Large intestine (tissue), 3 donors: Measurements from ENCODE around the gene ITGB5. TPM values are rescaled to one million over a fixed set of nuclear protein-coding genes. Genes with fewer than 3 reads are reported as not detected.
"Not testable (repeated sequence)": the region's sequence is repeated elsewhere in the genome, so short reads cannot be mapped to it uniquely, and the experiment has no call there.

ENCODE experiments used
- DNase-seq, 2 donors: peaks; one replicate each; pipeline versions ENCODE4 v3.0.0 to v3.0.0-alpha.2; 2013
- H3K27ac ChIP-seq: one replicate; pipeline ENCODE4 v1.5.1; 2013; ENCODE audit warnings: low read length
- H3K27me3 ChIP-seq: 2 replicates; pipeline ENCODE4 v1.6.1; 2013; ENCODE audit warnings: low read length; ENCODE audit not compliant: control insufficient read depth, insufficient read depth
- H3K36me3 ChIP-seq: 2 replicates; pipeline ENCODE4 v1.6.1; 2013; ENCODE audit warnings: low read length; ENCODE audit not compliant: control insufficient read depth, insufficient read depth
- H3K4me1 ChIP-seq: one replicate; pipeline ENCODE4 v1.6.1; 2013; ENCODE audit warnings: low read length; ENCODE audit not compliant: control insufficient read depth, insufficient read depth
- H3K4me3 ChIP-seq: one replicate; pipeline ENCODE4 v1.5.1; 2013; ENCODE audit warnings: low read length
- H3K9me3 ChIP-seq: one replicate; pipeline ENCODE4 v1.6.1; 2013; ENCODE audit warnings: mild to moderate bottlenecking, low read depth, low read length, moderate library complexity; ENCODE audit not compliant: control insufficient read depth
- WGBS: methylation state at CpG from one replicate; pipeline ENCODE4 v1.1.5; 2013; ENCODE audit warnings: low lambda C conversion rate; ENCODE audit not compliant: insufficient coverage; 5-methylcytosine and 5-hydroxymethylcytosine counted together
- polyA plus RNA-seq: library from polyadenylated mRNA; unstranded; fragments of 120-200 nt; gene quantifications from one replicate; pipeline ENCODE4 v1.2.1, GENCODE V29; 2013

Gene ITGB5
- polyA plus RNA-seq, 1 donor, result 60.9 TPM

- Histone ChIP-seq H3K27me3 (no peaks in the 10 kb centered on the region), H3K27ac (no peak overlapping the region), H3K36me3 (peaks cover 14% of the 10 kb centered on the region), H3K4me3 (no peak overlapping the region), H3K9me3 (no peaks in the 10 kb centered on the region), H3K4me1 (peaks cover 27% of the 10 kb centered on the region)
- DNase-seq, result no peak
- WGBS, result 80% methylated on average over 3 of the region's 15 CpGs
Measured at GRCh38 chr3:124829178-124829818, 57.9 kb downstream of the ITGB5 start.

DNA sequence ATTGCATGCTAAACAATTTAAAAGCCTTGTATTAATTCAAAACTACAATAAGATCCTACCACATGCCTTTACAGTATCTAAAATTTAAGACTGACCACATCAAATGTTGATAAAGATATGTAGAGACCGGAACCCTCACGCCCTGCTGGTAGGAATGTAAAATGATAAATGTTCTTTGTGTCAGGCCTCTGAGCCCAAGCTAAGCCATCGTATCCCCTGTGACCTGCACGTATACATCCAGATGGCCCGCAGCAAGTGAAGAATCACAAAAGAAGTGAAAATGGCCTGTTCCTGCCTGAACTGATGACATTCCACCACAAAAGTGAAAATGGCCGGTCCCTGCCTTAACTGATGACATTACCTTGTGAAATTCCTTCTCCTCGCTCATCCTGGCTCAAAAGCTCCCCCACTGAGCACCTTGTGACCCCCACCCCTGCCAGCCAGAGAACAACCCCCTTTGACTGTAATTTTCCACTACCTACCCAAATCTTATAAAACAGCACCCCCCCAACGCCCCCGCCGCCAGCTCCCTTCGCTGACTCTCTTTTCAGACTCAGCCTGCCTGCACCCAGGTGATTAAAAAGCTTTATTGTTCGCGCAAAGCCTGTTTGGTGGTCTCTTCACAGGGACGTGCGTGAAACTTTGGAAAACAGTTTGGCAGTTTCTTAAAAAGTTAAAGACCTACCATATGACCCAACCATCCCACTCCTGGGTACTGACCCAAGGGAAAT lies 59.5 kb downstream of the ITGB5 start:
- not testable (repeated sequence) for DNase-seq, H3K4me3 ChIP-seq, H3K27ac ChIP-seq, H3K27me3 ChIP-seq, H3K9me3 ChIP-seq
- WGBS, result 60% methylated on average over 1 of the region's 15 CpGs
- Histone ChIP-seq H3K36me3 (peaks cover 14% of the 10 kb centered on the region), H3K4me1 (peaks cover 17% of the 10 kb centered on the region)

- Histone ChIP-seq H3K27me3 (no peaks in the 10 kb centered on the region), H3K9me3 (no peaks in the 10 kb centered on the region), H3K4me3 (no peak overlapping the region), H3K4me1 (peaks cover 8% of the 10 kb centered on the region), H3K36me3 (peaks cover 12% of the 10 kb centered on the region), H3K27ac (no peak overlapping the region)
- no CpG with 5 or more reads among the region's 3 CpGs for WGBS
- DNase-seq, result no peak
Measured at GRCh38 chr3:124826703-124827102, 60.5 kb downstream of the ITGB5 start.

DNA sequence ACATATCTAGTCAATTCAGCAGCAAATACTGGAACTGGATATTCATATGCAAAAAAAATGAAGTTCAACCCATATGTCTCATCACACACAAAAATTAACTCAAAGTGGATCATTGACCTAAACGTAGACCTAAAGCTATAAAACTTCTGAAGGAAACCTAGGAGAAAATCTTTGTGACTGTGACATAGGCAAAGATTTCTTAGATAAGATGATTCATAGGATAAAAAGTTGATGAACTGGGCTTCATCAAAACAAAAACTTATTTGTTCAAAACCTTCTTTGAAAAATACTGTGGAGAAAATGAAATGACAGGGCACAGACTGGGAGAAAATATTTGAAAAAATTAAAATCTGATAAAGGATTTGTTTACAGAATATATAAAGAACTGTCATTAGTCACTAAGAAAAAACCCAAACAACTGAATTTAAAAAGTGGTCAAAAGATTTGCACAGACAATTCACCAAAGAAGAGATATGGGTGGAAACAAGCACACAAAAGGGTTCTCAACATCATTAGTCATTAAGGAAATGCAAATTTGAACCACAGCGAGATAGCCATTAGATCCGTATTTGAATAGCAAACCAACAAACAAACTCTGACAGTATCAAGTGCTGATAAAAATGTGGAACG lies 62.8 kb downstream of the ITGB5 start:
- Histone ChIP-seq H3K27me3 (no peaks in the 10 kb centered on the region), H3K27ac (no peak overlapping the region), H3K4me1 (peaks cover 5% of the 10 kb centered on the region), H3K9me3 (no peaks in the 10 kb centered on the region), H3K36me3 (peaks cover 19% of the 10 kb centered on the region), H3K4me3 (no peak overlapping the region)
- WGBS, result no CpG with 5 or more reads among the region's 4 CpGs
- DNase-seq, result no peak

DNA sequence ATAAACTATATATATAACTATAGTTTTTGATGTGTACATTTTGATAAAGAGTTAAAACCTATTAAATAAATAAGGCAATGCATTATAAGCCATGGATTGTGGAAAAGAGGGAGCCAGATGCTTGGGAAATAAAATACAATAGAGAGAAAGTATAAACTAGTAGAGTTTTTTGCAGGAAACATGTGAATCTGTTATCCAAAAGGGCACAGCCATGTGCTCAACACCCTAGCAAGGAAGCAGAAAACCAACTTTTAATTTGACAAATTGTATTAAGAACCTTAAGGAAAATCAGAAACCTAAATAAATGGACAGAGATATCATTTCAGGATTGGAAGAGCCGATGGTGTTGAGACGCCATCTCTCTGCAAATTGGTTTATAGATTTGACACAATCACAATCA lies 63.5 kb downstream of the ITGB5 start:
- no peak for DNase-seq
- Histone ChIP-seq H3K4me3 (no peak overlapping the region), H3K4me1 (peaks cover 13% of the 10 kb centered on the region), H3K27ac (no peak overlapping the region), H3K27me3 (no peaks in the 10 kb centered on the region), H3K36me3 (peaks cover 17% of the 10 kb centered on the region), H3K9me3 (no peaks in the 10 kb centered on the region)
- no CpG with 5 or more reads among the region's 2 CpGs for WGBS

GRCh38 chr3:124823206-124823605 lies 64.0 kb downstream of the ITGB5 start:
- Histone ChIP-seq H3K27ac (no peak overlapping the region), H3K4me1 (peaks cover 17% of the 10 kb centered on the region), H3K36me3 (peaks cover 12% of the 10 kb centered on the region), H3K4me3 (no peak overlapping the region), H3K27me3 (no peaks in the 10 kb centered on the region), H3K9me3 (no peaks in the 10 kb centered on the region)
- no peak for DNase-seq
- WGBS, result 100% methylated on average over 1 of the region's 1 CpG

DNA sequence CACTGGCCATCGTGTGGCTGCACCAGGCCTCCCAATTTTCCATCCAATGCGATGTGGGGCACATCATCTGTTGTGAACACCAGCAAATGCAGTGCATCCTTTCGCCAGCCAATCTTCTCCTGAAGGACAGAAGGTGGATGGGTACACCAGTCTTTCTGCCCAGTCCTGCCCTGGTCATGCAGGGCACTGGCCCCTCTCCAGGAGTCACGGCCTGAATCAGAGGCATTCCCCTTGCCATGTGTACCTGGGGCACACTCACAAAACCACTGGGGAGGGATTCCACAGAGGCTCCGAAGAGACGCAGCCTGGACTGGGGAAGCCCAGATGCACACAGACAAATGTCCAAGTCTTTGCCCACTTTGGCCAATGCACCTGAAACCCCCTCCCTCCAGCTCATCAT lies 65.8 kb downstream of the ITGB5 start:
- WGBS, result 100% methylated on average over 1 of the region's 6 CpGs
- no peak overlapping the region for H3K27ac ChIP-seq
- peaks cover 25% of the 10 kb centered on the region for H3K36me3 ChIP-seq
- H3K27me3 ChIP-seq, result no peaks in the 10 kb centered on the region
- no peaks in the 10 kb centered on the region for H3K9me3 ChIP-seq
- no peak overlapping the region for H3K4me3 ChIP-seq
- DNase-seq, result no peak
- H3K4me1 ChIP-seq, result peaks cover 24% of the 10 kb centered on the region

- DNase-seq, result peak; percentile 50 to 77
- no CpG with 5 or more reads among the region's 9 CpGs for WGBS
- Histone ChIP-seq H3K4me3 (no peak overlapping the region), H3K27me3 (no peaks in the 10 kb centered on the region), H3K27ac (peak overlapping the region; percentile 79), H3K9me3 (peaks cover 4% of the 10 kb centered on the region), H3K36me3 (peaks cover 35% of the 10 kb centered on the region), H3K4me1 (peaks cover 43% of the 10 kb centered on the region)
Measured at GRCh38 chr3:124818398-124819091, 68.6 kb downstream of the ITGB5 start.

DNA sequence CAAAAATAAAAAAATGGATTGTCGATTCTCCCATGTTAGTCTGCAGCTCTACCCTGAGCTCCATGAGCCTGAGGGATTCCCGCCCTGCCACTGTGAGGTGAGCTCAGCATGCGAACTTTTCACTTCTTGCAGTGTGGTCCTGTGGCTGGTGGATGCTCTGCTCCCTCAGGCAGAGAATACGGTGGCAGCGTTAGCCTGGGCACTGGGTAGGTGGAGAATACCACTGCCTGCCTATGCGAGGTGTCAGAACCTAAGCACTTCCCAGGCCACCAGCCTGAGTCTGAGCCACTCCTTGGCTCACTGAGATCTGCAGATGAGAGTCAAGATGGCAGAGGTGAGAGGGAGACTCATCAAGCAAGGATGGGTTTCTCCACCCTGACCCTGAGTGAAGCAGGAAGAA lies 70.1 kb downstream of the ITGB5 start:
- WGBS, result 100% methylated on average over 1 of the region's 6 CpGs
- H3K4me1 ChIP-seq, result peaks cover 57% of the 10 kb centered on the region
- DNase-seq, result no peak
- H3K27ac ChIP-seq, result no peak overlapping the region
- H3K4me3 ChIP-seq, result no peak overlapping the region
- peaks cover 6% of the 10 kb centered on the region for H3K9me3 ChIP-seq
- H3K27me3 ChIP-seq, result no peaks in the 10 kb centered on the region
- peaks cover 37% of the 10 kb centered on the region for H3K36me3 ChIP-seq

GRCh38 chr3:124816206-124816605 lies 71.0 kb downstream of the ITGB5 start:
- H3K4me3 ChIP-seq, result no peak overlapping the region
- no peak overlapping the region for H3K27ac ChIP-seq
- no peak for DNase-seq
- H3K36me3 ChIP-seq, result peaks cover 33% of the 10 kb centered on the region
- no peaks in the 10 kb centered on the region for H3K27me3 ChIP-seq
- peaks cover 6% of the 10 kb centered on the region for H3K9me3 ChIP-seq
- no CpG with 5 or more reads among the region's 4 CpGs for WGBS
- peaks cover 66% of the 10 kb centered on the region for H3K4me1 ChIP-seq
